Measurements from ENCODE around the gene FRRS1L.

Gene FRRS1L

GRCh38 chr9:109107402-109108240 lies 59.4 kb downstream of the FRRS1L start:
- TF ChIP-seq CTCF (IDR thresholded peaks at IDR 0.05; ENCODE audit: control insufficient read depth, insufficient read depth, low read depth, low read length, missing control alignments) = no peak
- no peak for DNase-seq (ENCODE audit: low read depth)
- H3K4me3 ChIP-seq (ENCODE audit: control insufficient read depth, low read depth, low read length) = peak overlapping the region; percentile 4

GRCh38 chr9:109101810-109102209 lies 65.2 kb downstream of the FRRS1L start:
- no peak for TF ChIP-seq CTCF (IDR thresholded peaks at IDR 0.05; ENCODE audit: control insufficient read depth, insufficient read depth, low read depth, low read length, missing control alignments)
- no peak for DNase-seq (ENCODE audit: low read depth)
- no peak overlapping the region for H3K4me3 ChIP-seq (ENCODE audit: control insufficient read depth, low read depth, low read length)

GRCh38 chr9:109101202-109101595 lies 65.8 kb downstream of the FRRS1L start:
- H3K4me3 ChIP-seq (ENCODE audit: control insufficient read depth, low read depth, low read length) = no peak overlapping the region
- TF ChIP-seq CTCF (IDR thresholded peaks at IDR 0.05; ENCODE audit: control insufficient read depth, insufficient read depth, low read depth, low read length, missing control alignments) = no peak
- no peak for DNase-seq (ENCODE audit: low read depth)

GRCh38 chr9:109100543-109101201 lies 66.4 kb downstream of the FRRS1L start:
- H3K4me3 ChIP-seq (ENCODE audit: control insufficient read depth, low read depth, low read length) = no peak overlapping the region
- TF ChIP-seq CTCF (IDR thresholded peaks at IDR 0.05; ENCODE audit: control insufficient read depth, insufficient read depth, low read depth, low read length, missing control alignments) = no peak
- DNase-seq (ENCODE audit: low read depth) = no peak

- H3K4me3 ChIP-seq (ENCODE audit: control insufficient read depth, low read depth, low read length) = no peak overlapping the region
- no peak for TF ChIP-seq CTCF (IDR thresholded peaks at IDR 0.05; ENCODE audit: control insufficient read depth, insufficient read depth, low read depth, low read length, missing control alignments)
- no peak for DNase-seq (ENCODE audit: low read depth)
Observed at GRCh38 chr9:109098960-109099308, 68.1 kb downstream of the FRRS1L start.

GRCh38 chr9:109098171-109098959 lies 68.7 kb downstream of the FRRS1L start:
- H3K4me3 ChIP-seq (ENCODE audit: control insufficient read depth, low read depth, low read length) = no peak overlapping the region
- DNase-seq (ENCODE audit: low read depth) = peak; percentile 81
- TF ChIP-seq CTCF (IDR thresholded peaks at IDR 0.05; ENCODE audit: control insufficient read depth, insufficient read depth, low read depth, low read length, missing control alignments) = peak; percentile 37
